ENCODE measurements around the gene SCAMP3.

GRCh38 chr1:155293086-155293749 is 31.1 kb upstream of the SCAMP3 start:
- TF ChIP-seq CTCF (IDR thresholded peaks at IDR 0.05) (no peak), POLR2A (IDR thresholded peaks at IDR 0.05) (no peak)

Data from uterus (tissue), 2 donors.